GM12878 (cell line): ENCODE data around the gene STPG3. TPM values are rescaled to one million over a fixed set of nuclear protein-coding genes. Genes with fewer than 3 reads are reported as not detected.

Experiments
- BHLHE40 ChIP-seq, 2 experiments: fragments of 450-650 bp in 1 of 2; IDR thresholded peaks; 2 replicates each; pipeline ENCODE4 v1.6.1; 2011 to 2017; ENCODE audit warnings: low read depth in 2 of 2, borderline replicate concordance in 1 of 2, improper control_type of control experiment in 1 of 2, low read length in 1 of 2, mild to moderate bottlenecking in 1 of 2
- HDAC2 ChIP-seq: fragments of 200-600 bp; sonication (generic); IDR thresholded peaks from 2 replicates; pipeline ENCODE4 v1.6.1; 2017
- IKZF2 ChIP-seq, 2 experiments: fragments of 450-650 bp; IDR thresholded peaks; 2 replicates each; pipeline ENCODE4 v1.6.1; 2017; ENCODE audit warnings: mild to moderate bottlenecking in 2 of 2, moderate library complexity in 2 of 2
- JUNB ChIP-seq: IDR thresholded peaks from 2 replicates; pipeline ENCODE4 v1.6.1; 2016; ENCODE audit warnings: antibody characterized with exemption, mild to moderate bottlenecking
- LARP7 ChIP-seq: fragments of 450-650 bp; IDR thresholded peaks from 2 replicates; pipeline ENCODE4 v1.6.1; 2017; ENCODE audit warnings: mild to moderate bottlenecking
- MTA2 ChIP-seq: fragments of 450-650 bp; IDR thresholded peaks from 2 replicates; pipeline ENCODE4 v1.6.1; 2016; ENCODE audit warnings: low read depth, mild to moderate bottlenecking, moderate library complexity
- MYB ChIP-seq: fragments of 150-350 bp; IDR thresholded peaks from 2 replicates; pipeline ENCODE4 v1.6.1; 2014; ENCODE audit warnings: mild to moderate bottlenecking, low read depth, low read length, borderline replicate concordance
- PAX5 ChIP-seq: IDR thresholded peaks from 2 replicates; pipeline ENCODE4 v1.6.1; 2011; ENCODE audit warnings: low read depth, low read length, borderline replicate concordance
- RUNX3 ChIP-seq: IDR thresholded peaks from 2 replicates; pipeline ENCODE4 v1.6.1; 2012; ENCODE audit warnings: low read length, inconsistent platforms
- SIN3A ChIP-seq: IDR thresholded peaks from 2 replicates; pipeline ENCODE4 v1.6.1; 2012; ENCODE audit warnings: low read depth, low read length, improper control_type of control experiment
- SMAD5 ChIP-seq: IDR thresholded peaks from 2 replicates; pipeline ENCODE4 v1.6.1; 2016; ENCODE audit warnings: antibody characterized with exemption, low read depth
- SMARCA5 ChIP-seq: fragments of 450-650 bp; IDR thresholded peaks from 2 replicates; pipeline ENCODE4 v1.6.1; 2017; ENCODE audit warnings: mild to moderate bottlenecking
- SPI1 ChIP-seq: IDR thresholded peaks from 2 replicates; pipeline ENCODE4 v1.6.1; 2011; ENCODE audit warnings: low read depth, mild to moderate bottlenecking, low read length, moderate library complexity, borderline replicate concordance; ENCODE audit not compliant: insufficient read depth
- SREBF2 ChIP-seq: IDR thresholded peaks from 2 replicates; pipeline ENCODE4 v1.6.1; 2012; ENCODE audit warnings: mild to moderate bottlenecking, low read length
- STAT1 ChIP-seq: fragments of 450-650 bp; conservative IDR thresholded peaks from 2 replicates; pipeline ENCODE4 v1.6.1; 2014; ENCODE audit warnings: antibody characterized with exemption, mild to moderate bottlenecking
- SUPT20H ChIP-seq: IDR thresholded peaks from 2 replicates; pipeline ENCODE4 v1.6.1; 2011; ENCODE audit warnings: low read depth, mild to moderate bottlenecking, low read length, moderate library complexity, borderline replicate concordance; ENCODE audit not compliant: control insufficient read depth
- TAF1 ChIP-seq: IDR thresholded peaks from 2 replicates; pipeline ENCODE4 v1.6.1; 2011; ENCODE audit warnings: mild to moderate bottlenecking, low read depth, low read length, borderline replicate concordance
- TBL1XR1 ChIP-seq: IDR thresholded peaks from 2 replicates; pipeline ENCODE4 v1.6.1; 2012; ENCODE audit warnings: low read depth, low read length, improper control_type of control experiment
- TCF12 ChIP-seq: IDR thresholded peaks from 2 replicates; pipeline ENCODE4 v1.6.1; 2011; ENCODE audit warnings: low read depth, mild to moderate bottlenecking, low read length
- YBX1 ChIP-seq: fragments of 450-650 bp; IDR thresholded peaks from 2 replicates; pipeline ENCODE4 v1.6.1; 2016; ENCODE audit warnings: antibody characterized with exemption
- ZZZ3 ChIP-seq: IDR thresholded peaks from 2 replicates; pipeline ENCODE4 v1.6.1; 2011; ENCODE audit warnings: low read depth; ENCODE audit not compliant: control insufficient read depth, insufficient read length
- polyA plus RNA-seq, 11 experiments: library from polyadenylated mRNA; depleted of rRNA in 4 of 11; unstranded in 6 of 11; stranded (reverse) in 5 of 11; fragments of >200 nt; fragmentation: Nextera tagmentation in 4 of 11; fragmentation: Illumina TruSeq in 1 of 11; extraction: Ambion mirVana in 4 of 11; extraction: Trizol in 1 of 11; gene quantifications; 1 replicate in 1 of 11; 2 replicates in 10 of 11; pipeline versions ENCODE4 v1.2.1 to v1.2.3, GENCODE V29; 2011 to 2016; ENCODE audit warnings: inconsistent platforms in 2 of 11, missing spikeins in 2 of 11, low read depth in 1 of 11
- total RNA-seq, 4 experiments: library from RNA; depleted of rRNA in 3 of 4; stranded (reverse); fragments of >200 nt in 3 of 4; fragmentation: Illumina TruSeq in 1 of 4; extraction: Trizol in 1 of 4; gene quantifications; 2 replicates each; pipeline versions ENCODE4 v1.2.1 to v1.2.3, GENCODE V29; 2013 to 2021
- TF ChIP-seq, protein P1 (sequence below): fragments of 150-350 bp; IDR thresholded peaks from 2 replicates; pipeline ENCODE4 v1.6.1; 2014; ENCODE audit warnings: mild to moderate bottlenecking, low read depth, low read length
- TF ChIP-seq, protein P2 (sequence below): fragments of 450-650 bp; IDR thresholded peaks from 2 replicates; pipeline ENCODE4 v1.6.1; 2018; ENCODE audit warnings: mild to moderate bottlenecking, low read depth, moderate library complexity; ENCODE audit not compliant: partially characterized antibody
- TF ChIP-seq, protein P3 (sequence below): fragments of 450-650 bp; IDR thresholded peaks from 2 replicates; pipeline ENCODE4 v1.6.1; 2016; ENCODE audit warnings: mild to moderate bottlenecking
- TF ChIP-seq, protein P4 (sequence below): IDR thresholded peaks from 2 replicates; pipeline ENCODE4 v1.6.1; 2011; ENCODE audit warnings: low read depth, mild to moderate bottlenecking, low read length, moderate library complexity, borderline replicate concordance; ENCODE audit errors: extremely low read depth

The STPG3 gene
- total and polyA plus RNA-seq, 10 of the 15 experiments (the other 5 are each of a cell fraction or from before 2014, with no cell fraction given): not detected

DNA sequence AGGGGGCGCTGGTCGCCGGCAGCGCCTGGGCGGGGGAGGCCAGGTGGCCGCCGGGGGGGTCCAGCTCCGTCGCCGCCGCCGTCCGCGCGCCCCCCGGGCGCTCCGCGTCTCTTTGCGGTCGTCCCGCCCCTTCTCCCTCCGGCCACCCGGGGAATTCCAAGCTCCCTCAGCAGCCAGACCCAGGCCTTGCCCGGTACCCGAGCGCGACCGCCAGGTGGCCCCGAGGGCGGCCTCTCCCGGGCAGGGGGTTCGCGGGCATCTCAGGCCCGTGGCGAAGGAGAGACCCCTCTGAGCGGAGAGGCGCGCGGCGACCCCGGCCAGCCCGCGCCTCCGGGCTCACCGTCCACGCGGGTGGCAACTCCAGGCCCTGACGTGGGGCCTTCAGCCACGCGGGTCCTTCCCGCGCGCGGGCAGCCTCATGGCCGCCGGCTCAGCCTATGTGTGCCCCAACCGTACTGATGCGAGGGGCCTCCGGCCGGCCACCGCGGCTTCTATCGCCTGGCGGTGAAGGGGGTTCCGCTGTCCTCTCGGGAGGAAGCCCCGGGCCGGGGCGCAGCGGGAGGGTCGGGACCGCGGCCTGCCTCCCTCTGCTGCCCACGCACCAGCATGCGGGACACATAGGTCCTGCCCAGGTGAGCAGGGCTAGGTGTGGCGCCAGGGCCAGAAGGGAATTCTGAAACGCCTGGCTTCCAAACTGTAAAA, 51.5 kb downstream of the STPG3 start (continued):
- no peak for TF ChIP-seq ZZZ3
- TF ChIP-seq SPI1: no peak
- no peak for TF ChIP-seq SMAD5
- TF ChIP-seq TBL1XR1: no peak
- peak; percentile 10; the same call in 1 of the 2 replicates for TF ChIP-seq SMARCA5
- TF ChIP-seq SIN3A: no peak
- TF ChIP-seq BHLHE40 (IDR thresholded peaks at IDR 0.05; ENCODE audit: borderline replicate concordance in 1 of 2, low read depth in 2 of 2, low read length in 1 of 2): no peak
- 0 out of 2 replicates have a peak, but pooled peaks have one; percentile 5 for TF ChIP-seq TCF12
- TF ChIP-seq, protein P1, sequence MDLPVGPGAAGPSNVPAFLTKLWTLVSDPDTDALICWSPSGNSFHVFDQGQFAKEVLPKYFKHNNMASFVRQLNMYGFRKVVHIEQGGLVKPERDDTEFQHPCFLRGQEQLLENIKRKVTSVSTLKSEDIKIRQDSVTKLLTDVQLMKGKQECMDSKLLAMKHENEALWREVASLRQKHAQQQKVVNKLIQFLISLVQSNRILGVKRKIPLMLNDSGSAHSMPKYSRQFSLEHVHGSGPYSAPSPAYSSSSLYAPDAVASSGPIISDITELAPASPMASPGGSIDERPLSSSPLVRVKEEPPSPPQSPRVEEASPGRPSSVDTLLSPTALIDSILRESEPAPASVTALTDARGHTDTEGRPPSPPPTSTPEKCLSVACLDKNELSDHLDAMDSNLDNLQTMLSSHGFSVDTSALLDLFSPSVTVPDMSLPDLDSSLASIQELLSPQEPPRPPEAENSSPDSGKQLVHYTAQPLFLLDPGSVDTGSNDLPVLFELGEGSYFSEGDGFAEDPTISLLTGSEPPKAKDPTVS: no peak
- no peak for TF ChIP-seq SUPT20H
- TF ChIP-seq MYB: no peak
- TF ChIP-seq LARP7: peak; percentile 64; the same call in 1 of the 2 replicates
- no peak for TF ChIP-seq IKZF2 (IDR thresholded peaks at IDR 0.05)
- TF ChIP-seq SREBF2: no peak
- no peak; the same call in 1 of the 2 replicates for TF ChIP-seq RUNX3
- TF ChIP-seq, protein P2, sequence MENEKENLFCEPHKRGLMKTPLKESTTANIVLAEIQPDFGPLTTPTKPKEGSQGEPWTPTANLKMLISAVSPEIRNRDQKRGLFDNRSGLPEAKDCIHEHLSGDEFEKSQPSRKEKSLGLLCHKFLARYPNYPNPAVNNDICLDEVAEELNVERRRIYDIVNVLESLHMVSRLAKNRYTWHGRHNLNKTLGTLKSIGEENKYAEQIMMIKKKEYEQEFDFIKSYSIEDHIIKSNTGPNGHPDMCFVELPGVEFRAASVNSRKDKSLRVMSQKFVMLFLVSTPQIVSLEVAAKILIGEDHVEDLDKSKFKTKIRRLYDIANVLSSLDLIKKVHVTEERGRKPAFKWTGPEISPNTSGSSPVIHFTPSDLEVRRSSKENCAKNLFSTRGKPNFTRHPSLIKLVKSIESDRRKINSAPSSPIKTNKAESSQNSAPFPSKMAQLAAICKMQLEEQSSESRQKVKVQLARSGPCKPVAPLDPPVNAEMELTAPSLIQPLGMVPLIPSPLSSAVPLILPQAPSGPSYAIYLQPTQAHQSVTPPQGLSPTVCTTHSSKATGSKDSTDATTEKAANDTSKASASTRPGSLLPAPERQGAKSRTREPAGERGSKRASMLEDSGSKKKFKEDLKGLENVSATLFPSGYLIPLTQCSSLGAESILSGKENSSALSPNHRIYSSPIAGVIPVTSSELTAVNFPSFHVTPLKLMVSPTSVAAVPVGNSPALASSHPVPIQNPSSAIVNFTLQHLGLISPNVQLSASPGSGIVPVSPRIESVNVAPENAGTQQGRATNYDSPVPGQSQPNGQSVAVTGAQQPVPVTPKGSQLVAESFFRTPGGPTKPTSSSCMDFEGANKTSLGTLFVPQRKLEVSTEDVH: no peak
- no peak for TF ChIP-seq STAT1
- no peak for TF ChIP-seq TAF1
- TF ChIP-seq YBX1: no peak
- no peak for TF ChIP-seq JUNB
- TF ChIP-seq, protein P3, sequence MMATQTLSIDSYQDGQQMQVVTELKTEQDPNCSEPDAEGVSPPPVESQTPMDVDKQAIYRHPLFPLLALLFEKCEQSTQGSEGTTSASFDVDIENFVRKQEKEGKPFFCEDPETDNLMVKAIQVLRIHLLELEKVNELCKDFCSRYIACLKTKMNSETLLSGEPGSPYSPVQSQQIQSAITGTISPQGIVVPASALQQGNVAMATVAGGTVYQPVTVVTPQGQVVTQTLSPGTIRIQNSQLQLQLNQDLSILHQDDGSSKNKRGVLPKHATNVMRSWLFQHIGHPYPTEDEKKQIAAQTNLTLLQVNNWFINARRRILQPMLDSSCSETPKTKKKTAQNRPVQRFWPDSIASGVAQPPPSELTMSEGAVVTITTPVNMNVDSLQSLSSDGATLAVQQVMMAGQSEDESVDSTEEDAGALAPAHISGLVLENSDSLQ: no peak
- TF ChIP-seq, protein P4, sequence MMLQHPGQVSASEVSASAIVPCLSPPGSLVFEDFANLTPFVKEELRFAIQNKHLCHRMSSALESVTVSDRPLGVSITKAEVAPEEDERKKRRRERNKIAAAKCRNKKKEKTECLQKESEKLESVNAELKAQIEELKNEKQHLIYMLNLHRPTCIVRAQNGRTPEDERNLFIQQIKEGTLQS: no peak
- TF ChIP-seq MTA2: no peak
- TF ChIP-seq HDAC2: peak; percentile 35; the same call in 1 of the 2 replicates
- no peak for TF ChIP-seq PAX5
